Calu3 (cell line): ENCODE results near the gene FSCB. TPM values are rescaled to one million over a fixed set of nuclear protein-coding genes. Genes with fewer than 3 reads are reported as not detected.
"Not testable (repeated sequence)": the region's sequence is repeated elsewhere in the genome, so short reads cannot be mapped to it uniquely, and the experiment has no call there.

Source experiments
- BruUV-seq: library from RNA; stranded (reverse); fragments of 400-500 nt; replicated peaks from 2 replicates; lab custom pipeline; 2021; lab: Mats Ljungman, UMichigan
- CTCF ChIA-PET: fragments of 300-600 bp; sonication (Branson Sonifier 250); formaldehyde crosslinking; loops from one replicate; lab custom pipeline; 2022; ENCODE audit warnings: antibody characterized with exemption; lab: Charles Lee
- DNase-seq: peaks from one replicate; pipeline ENCODE4 v3.0.0; 2022
- H3K27ac Mint-ChIP-seq: one replicate; pipeline ENCODE4 v1.8.0; 2022; ENCODE audit warnings: mixed read lengths; ENCODE audit not compliant: unreplicated experiment
- H3K27me3 Mint-ChIP-seq: one replicate; pipeline ENCODE4 v1.8.0; 2022; ENCODE audit warnings: mixed read lengths; ENCODE audit not compliant: unreplicated experiment
- H3K36me3 Mint-ChIP-seq: one replicate; pipeline ENCODE4 v1.8.0; 2022; ENCODE audit warnings: mild to moderate bottlenecking, moderate library complexity, mixed read lengths; ENCODE audit not compliant: insufficient read depth, unreplicated experiment
- H3K4me1 Mint-ChIP-seq: one replicate; pipeline ENCODE4 v1.8.0; 2022; ENCODE audit warnings: mild to moderate bottlenecking, low read depth, mixed read lengths; ENCODE audit not compliant: unreplicated experiment
- H3K4me3 Mint-ChIP-seq: one replicate; pipeline ENCODE4 v1.8.0; 2022; ENCODE audit warnings: mild to moderate bottlenecking, low read depth, moderate library complexity, mixed read lengths; ENCODE audit not compliant: unreplicated experiment
- H3K9me3 Mint-ChIP-seq: one replicate; pipeline ENCODE4 v1.8.0; 2022; ENCODE audit warnings: low read depth, mixed read lengths; ENCODE audit not compliant: unreplicated experiment
- intact Hi-C: fragments of 100-400 bp; cut with micrococcal nuclease; formaldehyde crosslinking; loops from one replicate; pipeline ENCODE4 v1.10.0; 2022; ENCODE audit not compliant: unreplicated experiment
- total RNA-seq: library from RNA; stranded (reverse); gene quantifications from 2 replicates; pipeline ENCODE4 v1.2.3, GENCODE V29; 2022
- TF ChIP-seq, protein P1 (sequence below): fragments of 200-600 bp; IDR thresholded peaks from one replicate; pipeline ENCODE4 v1.8.0; 2022; ENCODE audit warnings: antibody characterized with exemption; ENCODE audit not compliant: unreplicated experiment

The FSCB gene
- total RNA-seq, 1 experiment from 2014 or later = not detected

- Mint-ChIP-seq H3K27me3 (no peaks in the 10 kb centered on the region), H3K4me3 (no peak overlapping the region), H3K4me1 (no peaks in the 10 kb centered on the region), H3K27ac (no peak overlapping the region), H3K9me3 (peaks cover 4% of the 10 kb centered on the region), H3K36me3 (no peaks in the 10 kb centered on the region)
- no peak for DNase-seq
- BruUV-seq = no TSS peak
- CTCF ChIA-PET = interaction anchor here (1.0 kb wide), 1 partner anchor 23 kb away, joined by 5 read pairs; no protein-coding TSS in a partner anchor
- intact Hi-C loops = no loop called here
- TF ChIP-seq, protein P1, sequence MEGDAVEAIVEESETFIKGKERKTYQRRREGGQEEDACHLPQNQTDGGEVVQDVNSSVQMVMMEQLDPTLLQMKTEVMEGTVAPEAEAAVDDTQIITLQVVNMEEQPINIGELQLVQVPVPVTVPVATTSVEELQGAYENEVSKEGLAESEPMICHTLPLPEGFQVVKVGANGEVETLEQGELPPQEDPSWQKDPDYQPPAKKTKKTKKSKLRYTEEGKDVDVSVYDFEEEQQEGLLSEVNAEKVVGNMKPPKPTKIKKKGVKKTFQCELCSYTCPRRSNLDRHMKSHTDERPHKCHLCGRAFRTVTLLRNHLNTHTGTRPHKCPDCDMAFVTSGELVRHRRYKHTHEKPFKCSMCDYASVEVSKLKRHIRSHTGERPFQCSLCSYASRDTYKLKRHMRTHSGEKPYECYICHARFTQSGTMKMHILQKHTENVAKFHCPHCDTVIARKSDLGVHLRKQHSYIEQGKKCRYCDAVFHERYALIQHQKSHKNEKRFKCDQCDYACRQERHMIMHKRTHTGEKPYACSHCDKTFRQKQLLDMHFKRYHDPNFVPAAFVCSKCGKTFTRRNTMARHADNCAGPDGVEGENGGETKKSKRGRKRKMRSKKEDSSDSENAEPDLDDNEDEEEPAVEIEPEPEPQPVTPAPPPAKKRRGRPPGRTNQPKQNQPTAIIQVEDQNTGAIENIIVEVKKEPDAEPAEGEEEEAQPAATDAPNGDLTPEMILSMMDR = no peak
Observed at GRCh38 chr14:44528180-44528579, 21.1 kb upstream of the FSCB start.

DNA sequence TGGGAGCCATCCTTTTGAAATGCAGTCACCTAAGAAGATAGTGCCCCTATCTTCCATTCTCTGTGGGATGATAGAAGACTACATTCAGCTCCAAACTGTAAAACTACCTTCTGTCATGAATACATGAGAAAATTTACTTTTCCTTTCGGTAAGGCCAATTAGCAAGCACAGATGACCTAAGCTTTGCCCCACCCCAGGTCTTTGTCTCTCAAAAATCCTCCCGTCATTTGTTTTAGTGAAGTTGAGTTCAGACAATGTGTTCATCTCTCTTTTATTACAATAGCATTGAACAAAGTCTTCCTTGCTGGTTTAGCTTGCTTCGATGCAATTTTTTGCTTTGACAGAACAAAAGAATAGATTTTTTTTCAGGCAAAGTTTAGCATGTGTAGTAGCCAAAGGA lies 18.2 kb upstream of the FSCB start:
- CTCF ChIA-PET = no interaction called here
- Mint-ChIP-seq H3K9me3 (peaks cover 12% of the 10 kb centered on the region), H3K27me3 (no peaks in the 10 kb centered on the region), H3K27ac (no peak overlapping the region), H3K36me3 (no peaks in the 10 kb centered on the region), H3K4me3 (no peak overlapping the region), H3K4me1 (no peaks in the 10 kb centered on the region)
- TF ChIP-seq, protein P1 = no peak
- no TSS peak for BruUV-seq
- no peak for DNase-seq
- intact Hi-C loops = no loop called here

GRCh38 chr14:44515668-44516067 lies 8.6 kb upstream of the FSCB start:
- intact Hi-C loops, BruUV-seq, H3K27ac Mint-ChIP-seq, H3K4me1 Mint-ChIP-seq, H3K36me3 Mint-ChIP-seq, DNase-seq, CTCF ChIA-PET, H3K4me3 Mint-ChIP-seq, H3K27me3 Mint-ChIP-seq: not testable (repeated sequence)
- H3K9me3 Mint-ChIP-seq = peaks cover 19% of the 10 kb centered on the region

DNA sequence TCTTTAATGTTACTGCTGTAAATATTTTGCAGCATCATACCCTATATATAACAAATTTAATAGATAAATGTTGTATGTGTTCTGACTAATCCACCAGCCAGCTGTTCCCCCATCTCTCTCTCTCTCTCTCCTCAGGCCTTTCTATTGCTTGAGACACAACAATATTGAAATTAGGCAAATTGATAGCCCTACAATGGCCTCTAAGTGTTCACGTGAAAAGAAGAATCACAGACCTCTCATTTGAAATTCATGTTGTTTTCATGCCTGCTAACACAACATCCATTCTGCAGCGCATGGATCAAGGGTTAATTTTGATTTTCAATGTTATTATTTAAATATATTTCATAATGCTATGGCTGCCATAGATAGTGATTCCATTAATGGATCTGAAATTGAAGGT lies 1.8 kb upstream of the FSCB start:
- no peaks in the 10 kb centered on the region for H3K36me3 Mint-ChIP-seq
- intact Hi-C loops = no loop called here
- BruUV-seq = no TSS peak

DNA sequence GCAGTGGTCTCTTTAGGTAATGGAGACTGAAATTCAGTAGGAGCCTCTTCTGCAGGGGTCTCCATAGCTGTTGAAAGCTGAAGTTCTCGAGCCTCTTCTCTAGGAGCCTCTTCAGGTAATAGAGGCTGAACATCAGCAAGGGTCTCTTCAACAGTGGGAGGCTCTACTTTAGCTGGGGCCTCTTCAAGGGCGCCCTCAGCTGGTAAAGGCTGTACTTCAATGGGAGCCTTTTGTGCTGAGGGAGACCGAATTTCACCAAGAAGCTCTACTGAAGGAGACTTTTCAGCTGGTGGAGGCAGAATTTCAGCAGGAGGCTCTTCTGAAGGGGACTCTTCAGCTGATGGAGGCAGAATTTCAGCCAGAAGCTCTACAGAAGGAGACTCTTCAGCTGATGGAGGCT lies 1.5 kb downstream of the FSCB start:
- no peak for DNase-seq
- no peaks in the 10 kb centered on the region for H3K36me3 Mint-ChIP-seq

More for the DNA sequence above, 1.8 kb upstream of the FSCB start:
- Mint-ChIP-seq H3K4me3 (no peak overlapping the region), H3K27ac (no peak overlapping the region), H3K9me3 (peaks cover 9% of the 10 kb centered on the region), H3K4me1 (no peaks in the 10 kb centered on the region), H3K27me3 (no peaks in the 10 kb centered on the region)
- DNase-seq = no peak
- TF ChIP-seq, protein P1 = no peak
- CTCF ChIA-PET = no interaction called here

More for the DNA sequence above, 1.5 kb downstream of the FSCB start:
- CTCF ChIA-PET = interaction anchor here (0.9 kb wide), 1 partner anchor 22 kb away, joined by 5 read pairs; no protein-coding TSS in a partner anchor
- BruUV-seq = no TSS peak
- Mint-ChIP-seq H3K27me3 (no peaks in the 10 kb centered on the region), H3K4me3 (no peak overlapping the region), H3K4me1 (no peaks in the 10 kb centered on the region), H3K27ac (no peak overlapping the region), H3K9me3 (peaks cover 8% of the 10 kb centered on the region)
- intact Hi-C loops = no loop called here
- TF ChIP-seq, protein P1 = no peak
